HEK293T (cell line): Measurements from ENCODE around the gene MAEA.

ENCODE experiments used
- CTCF ChIA-PET: fragments of 350-600 bp; formaldehyde crosslinking; extraction: SDS; loops from one replicate; lab custom pipeline; 2021; ENCODE audit warnings: antibody characterized with exemption, inconsistent platforms; lab: Yijun Ruan, JAX
- POLR2A ChIA-PET: fragments of 350-600 bp; formaldehyde crosslinking; extraction: SDS; loops from one replicate; lab custom pipeline; 2020; ENCODE audit warnings: antibody characterized with exemption, inconsistent platforms; lab: Yijun Ruan, JAX
- DNase-seq: peaks from one replicate; pipeline ENCODE4 v3.0.0; 2012; ENCODE audit warnings: mixed read lengths; ENCODE audit errors: extremely low spot score
- ARNT ChIP-seq: fragments of 450-650 bp; IDR thresholded peaks from 2 replicates; pipeline ENCODE4 v1.6.1; 2017; ENCODE audit warnings: mild to moderate bottlenecking
- BHLHE40 ChIP-seq: fragments of 450-650 bp; IDR thresholded peaks from 2 replicates; pipeline ENCODE4 v1.6.1; 2016; ENCODE audit warnings: mild to moderate bottlenecking, moderate library complexity, borderline replicate concordance
- CTBP1 ChIP-seq: fragments of 450-650 bp; IDR thresholded peaks from 2 replicates; pipeline ENCODE4 v1.6.1; 2016; ENCODE audit warnings: borderline replicate concordance
- ELF4 ChIP-seq: fragments of 450-650 bp; IDR thresholded peaks from 2 replicates; pipeline ENCODE4 v1.6.1; 2017; ENCODE audit warnings: antibody characterized with exemption
- FOXA1 ChIP-seq: fragments of 450-650 bp; IDR thresholded peaks from 2 replicates; pipeline ENCODE4 v1.6.1; 2016; ENCODE audit warnings: mild to moderate bottlenecking
- FOXK2 ChIP-seq: fragments of 450-650 bp; IDR thresholded peaks from 2 replicates; pipeline ENCODE4 v1.6.1; 2016; ENCODE audit warnings: mild to moderate bottlenecking
- FOXM1 ChIP-seq: fragments of 450-650 bp; IDR thresholded peaks from 2 replicates; pipeline ENCODE4 v1.6.1; 2017; ENCODE audit warnings: mild to moderate bottlenecking, borderline replicate concordance
- HDGF ChIP-seq: fragments of 450-650 bp; IDR thresholded peaks from 2 replicates; pipeline ENCODE4 v1.6.1; 2017; ENCODE audit warnings: antibody characterized with exemption, borderline replicate concordance
- L3MBTL2 ChIP-seq: fragments of 450-650 bp; conservative IDR thresholded peaks from 2 replicates; pipeline ENCODE4 v1.6.1; 2016; ENCODE audit warnings: mild to moderate bottlenecking
- LEF1 ChIP-seq: fragments of 450-650 bp; IDR thresholded peaks from 2 replicates; pipeline ENCODE4 v1.6.1; 2017; ENCODE audit warnings: mild to moderate bottlenecking, borderline replicate concordance
- NFRKB ChIP-seq: fragments of 450-650 bp; IDR thresholded peaks from 2 replicates; pipeline ENCODE4 v1.6.1; 2016; ENCODE audit warnings: mild to moderate bottlenecking, moderate library complexity
- SP1 ChIP-seq: fragments of 450-650 bp; IDR thresholded peaks from 2 replicates; pipeline ENCODE4 v1.6.1; 2017
- SUZ12 ChIP-seq: fragments of 450-650 bp; IDR thresholded peaks from 2 replicates; pipeline ENCODE4 v1.6.1; 2016; ENCODE audit warnings: mild to moderate bottlenecking
- TARDBP ChIP-seq: fragments of 450-650 bp; IDR thresholded peaks from 2 replicates; pipeline ENCODE4 v1.6.1; 2016
- TF ChIP-seq, protein P1 (sequence below): fragments of 450-650 bp; IDR thresholded peaks from 2 replicates; pipeline ENCODE4 v1.6.1; 2016

MAEA gene

GRCh38 chr4:1376391-1376840 lies 86.7 kb downstream of the MAEA start:
- ChIA-PET POLR2A (no interaction called here), CTCF (no interaction called here)
- no peak for DNase-seq
- no peak for TF ChIP-seq TARDBP
- TF ChIP-seq ELF4, result no peak
- TF ChIP-seq, protein P1, sequence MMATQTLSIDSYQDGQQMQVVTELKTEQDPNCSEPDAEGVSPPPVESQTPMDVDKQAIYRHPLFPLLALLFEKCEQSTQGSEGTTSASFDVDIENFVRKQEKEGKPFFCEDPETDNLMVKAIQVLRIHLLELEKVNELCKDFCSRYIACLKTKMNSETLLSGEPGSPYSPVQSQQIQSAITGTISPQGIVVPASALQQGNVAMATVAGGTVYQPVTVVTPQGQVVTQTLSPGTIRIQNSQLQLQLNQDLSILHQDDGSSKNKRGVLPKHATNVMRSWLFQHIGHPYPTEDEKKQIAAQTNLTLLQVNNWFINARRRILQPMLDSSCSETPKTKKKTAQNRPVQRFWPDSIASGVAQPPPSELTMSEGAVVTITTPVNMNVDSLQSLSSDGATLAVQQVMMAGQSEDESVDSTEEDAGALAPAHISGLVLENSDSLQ, result no peak

DNA sequence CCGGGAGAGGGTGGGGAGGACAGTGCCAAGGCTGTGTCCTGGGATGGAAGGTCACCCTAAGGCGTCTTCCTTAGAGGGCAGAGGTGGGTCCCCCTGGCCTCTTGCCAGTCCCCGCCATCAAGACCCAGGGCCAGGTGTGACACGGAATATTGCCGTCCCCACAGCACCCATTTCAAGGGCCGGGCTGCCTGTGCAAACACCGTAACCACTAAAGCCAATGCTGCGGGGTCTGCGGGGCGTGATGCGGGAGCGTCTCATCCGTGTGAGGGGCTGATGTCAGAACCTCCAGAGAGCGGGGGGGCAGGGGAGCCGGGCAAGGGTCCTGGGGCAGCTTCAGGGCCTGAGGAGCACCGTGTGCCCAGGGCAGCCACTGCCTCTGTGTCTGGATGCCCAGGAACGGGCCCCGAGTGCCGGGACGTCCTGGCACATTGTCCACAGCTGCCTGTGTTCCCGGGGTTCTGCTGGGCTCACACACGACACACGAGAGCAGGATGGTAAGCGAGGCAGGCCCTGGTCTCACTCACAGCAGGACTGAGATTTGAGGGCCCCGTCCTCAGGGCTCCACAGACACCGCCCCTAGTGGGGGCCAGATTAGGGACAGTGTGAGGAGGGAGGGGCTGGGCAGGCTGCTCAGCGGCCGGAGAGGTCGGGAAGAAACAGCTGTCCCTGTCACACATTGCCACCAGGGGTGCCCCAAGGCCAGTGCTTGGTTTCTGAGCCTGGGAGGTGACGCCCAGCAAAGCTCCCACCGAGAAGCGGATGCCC lies 87.3 kb downstream of the MAEA start:
- no peak for DNase-seq
- ChIA-PET POLR2A (no interaction called here), CTCF (interaction anchor here (1.2 kb wide), 1 partner anchor 22 kb away, joined by 6 read pairs; no protein-coding TSS in a partner anchor)
- TF ChIP-seq TARDBP, result no peak
- TF ChIP-seq L3MBTL2, result no peak

- ChIA-PET POLR2A (no interaction called here), CTCF (interaction anchor here (1.2 kb wide), 1 partner anchor 22 kb away, joined by 6 read pairs; no protein-coding TSS in a partner anchor)
- TF ChIP-seq BHLHE40 (no peak), TARDBP (no peak), SUZ12 (no peak), ELF4 (no peak), LEF1 (no peak), ARNT (no peak), SP1 (no peak)
- no peak for DNase-seq
Measured at GRCh38 chr4:1377606-1378261, 88.0 kb downstream of the MAEA start.

DNA sequence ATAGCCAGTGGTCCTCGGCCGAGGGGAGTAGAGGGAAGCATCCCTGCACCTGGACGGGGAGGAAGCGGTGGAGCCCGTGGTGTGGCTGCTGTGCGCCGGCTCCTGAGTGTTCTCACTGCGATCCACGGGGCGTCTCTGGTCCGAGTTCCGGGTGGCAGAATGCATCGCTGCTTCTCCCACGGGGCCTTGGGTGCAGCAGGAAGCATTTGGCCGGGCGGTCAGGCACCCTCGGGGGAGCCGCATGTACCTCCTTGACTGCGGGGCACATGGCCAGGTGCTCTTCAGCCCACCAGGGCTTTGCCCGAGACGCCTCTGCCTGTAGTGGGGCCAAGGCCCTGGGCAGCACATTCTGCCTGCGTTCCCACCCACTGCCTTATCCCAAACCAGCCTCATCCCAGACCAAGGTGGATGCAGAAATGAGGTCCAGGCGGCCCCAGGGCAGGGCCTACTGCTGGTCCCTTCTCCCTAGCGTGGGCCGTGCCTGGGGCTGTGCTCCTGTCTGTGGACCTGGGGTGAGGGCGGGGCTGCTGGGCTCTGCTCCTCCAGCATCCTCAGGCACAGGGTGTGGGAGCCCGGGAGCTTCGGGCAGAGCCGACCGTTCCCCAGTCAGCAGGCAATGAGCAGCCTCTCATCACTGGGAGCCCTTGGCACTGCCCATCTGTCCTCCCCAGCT lies 89.0 kb downstream of the MAEA start:
- ChIA-PET CTCF (no interaction called here), POLR2A (no interaction called here)

GRCh38 chr4:1379351-1379781 lies 89.7 kb downstream of the MAEA start:
- CTCF ChIA-PET, result no interaction called here
- TF ChIP-seq TARDBP (no peak), ELF4 (no peak), FOXK2 (no peak), LEF1 (no peak), L3MBTL2 (no peak), FOXA1 (no peak), SUZ12 (no peak), ARNT (no peak), BHLHE40 (no peak), SP1 (no peak), NFRKB (no peak)
- TF ChIP-seq, protein P1, result no peak
- no peak for DNase-seq
- POLR2A ChIA-PET, result no interaction called here

More for the DNA sequence above, 89.0 kb downstream of the MAEA start:
- no peak for DNase-seq
- TF ChIP-seq NFRKB (no peak), CTBP1 (no peak)

DNA sequence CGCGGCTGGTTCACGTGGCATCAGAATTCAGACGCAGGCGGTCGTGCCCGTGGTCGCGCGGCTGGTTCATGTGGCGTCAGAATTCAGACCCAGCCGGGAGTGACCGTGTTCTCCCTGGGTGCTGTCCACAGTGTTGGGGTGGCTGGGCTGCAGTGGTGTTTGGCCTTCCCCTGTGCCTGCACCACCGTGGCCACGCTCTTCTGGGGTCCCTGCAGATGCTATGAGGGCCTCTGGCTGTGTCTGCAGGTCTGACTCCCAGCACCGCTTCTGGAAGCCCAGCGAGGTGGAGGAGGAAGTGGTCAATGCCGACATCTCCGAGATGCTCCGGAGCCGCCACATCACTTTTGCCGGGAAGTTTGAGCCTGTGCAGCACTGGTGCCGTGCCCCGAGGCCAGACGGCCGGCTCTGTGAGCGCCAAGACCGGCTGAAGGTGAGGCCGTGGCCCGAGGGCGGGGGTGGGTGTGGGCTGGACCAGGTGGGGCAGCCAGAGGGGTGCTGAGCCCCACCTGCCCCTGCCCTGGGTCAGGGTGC lies 90.2 kb downstream of the MAEA start:
- CTCF ChIA-PET, result no interaction called here

More for the DNA sequence above, 90.2 kb downstream of the MAEA start:
- TF ChIP-seq CTBP1 (no peak), HDGF (no peak), FOXK2 (no peak), L3MBTL2 (no peak), TARDBP (no peak), ARNT (no peak), NFRKB (no peak), SUZ12 (no peak), ELF4 (no peak), LEF1 (no peak), SP1 (no peak), BHLHE40 (no peak), FOXM1 (no peak), FOXA1 (no peak)
- TF ChIP-seq, protein P1, result no peak
- POLR2A ChIA-PET, result no interaction called here
- DNase-seq, result no peak
